ENCODE measurements around the gene PRKAR2B. TPM values are rescaled to one million over a fixed set of nuclear protein-coding genes. Genes with fewer than 3 reads are reported as not detected.

Gene PRKAR2B
- total and polyA plus RNA-seq, 9 donors, result 24.2 to 84.9 (median 43.7) TPM

DNA sequence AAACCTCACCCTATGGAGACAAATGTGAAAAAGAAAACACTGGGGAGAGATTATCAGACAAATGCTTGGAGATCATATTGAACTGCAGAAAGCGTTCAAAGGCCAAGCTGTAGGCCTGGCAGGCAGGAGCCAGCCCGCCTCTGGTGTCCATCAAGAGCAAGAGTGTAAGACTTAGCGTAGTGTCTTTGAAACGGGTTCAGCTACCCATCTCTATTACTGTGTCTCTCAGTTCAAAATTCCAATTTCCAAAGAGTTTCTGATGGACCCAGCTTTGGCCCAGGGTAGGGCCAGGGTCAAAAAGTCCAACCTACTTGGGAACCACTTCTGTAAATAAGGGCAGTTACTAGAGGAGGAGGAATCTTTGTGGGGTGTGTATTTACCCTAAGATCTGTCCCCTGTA is 78.9 kb downstream of the PRKAR2B start:
- 94 to 97% (median 97%) methylated on average over 4 of the region's 4 CpGs for WGBS, 3 donors
- Histone ChIP-seq H3K27me3 (no peaks in the 10 kb centered on the region), H3K9me3 (no peaks in the 10 kb centered on the region), H3K4me1 (ENCODE audit: insufficient read depth) (peaks cover 2% of the 10 kb centered on the region), H3K27ac (no peak overlapping the region), H3K4me3 (no peak overlapping the region), H3K36me3 (no peaks in the 10 kb centered on the region)
- no peak for DNase-seq
- no peak for TF ChIP-seq POLR2A (IDR thresholded peaks at IDR 0.05)
- TF ChIP-seq CTCF (IDR thresholded peaks at IDR 0.05), result no peak
- no peak for TF ChIP-seq EP300 (IDR thresholded peaks at IDR 0.05)
- intact Hi-C loops (cut with DNase I), result no loop called here

GRCh38 chr7:107125475-107125874 is 81.0 kb downstream of the PRKAR2B start:
- no peak for TF ChIP-seq CTCF (IDR thresholded peaks at IDR 0.05)
- TF ChIP-seq POLR2A (IDR thresholded peaks at IDR 0.05), result no peak
- no peak for TF ChIP-seq EP300 (IDR thresholded peaks at IDR 0.05)
- no peaks in the 10 kb centered on the region for H3K36me3 ChIP-seq
- DNase-seq, result no peak
- intact Hi-C loops (cut with DNase I), result no loop called here
- H3K9me3 ChIP-seq, result no peaks in the 10 kb centered on the region
- H3K4me1 ChIP-seq (ENCODE audit: insufficient read depth), result no peaks in the 10 kb centered on the region
- H3K4me3 ChIP-seq, result no peak overlapping the region
- H3K27me3 ChIP-seq, result no peaks in the 10 kb centered on the region
- no peak overlapping the region for H3K27ac ChIP-seq
- 86 to 93% (median 90%) methylated on average over 5 of the region's 5 CpGs for WGBS, 3 donors

GRCh38 chr7:107128217-107128616 is 83.7 kb downstream of the PRKAR2B start:
- intact Hi-C loops (cut with DNase I), result no loop called here
- Histone ChIP-seq H3K27me3 (no peaks in the 10 kb centered on the region), H3K4me1 (ENCODE audit: insufficient read depth) (no peaks in the 10 kb centered on the region), H3K36me3 (no peaks in the 10 kb centered on the region), H3K4me3 (no peak overlapping the region), H3K27ac (no peak overlapping the region), H3K9me3 (no peaks in the 10 kb centered on the region)
- no peak for DNase-seq
- 88 to 97% (median 94%) methylated on average over 2 of the region's 2 CpGs for WGBS, 3 donors
- TF ChIP-seq CTCF (IDR thresholded peaks at IDR 0.05), result no peak
- TF ChIP-seq EP300 (IDR thresholded peaks at IDR 0.05), result no peak
- no peak for TF ChIP-seq POLR2A (IDR thresholded peaks at IDR 0.05)

- Histone ChIP-seq H3K4me3 (no peak overlapping the region), H3K36me3 (no peaks in the 10 kb centered on the region), H3K27ac (no peak overlapping the region), H3K27me3 (no peaks in the 10 kb centered on the region), H3K4me1 (ENCODE audit: insufficient read depth) (no peaks in the 10 kb centered on the region), H3K9me3 (no peaks in the 10 kb centered on the region)
- no peak for TF ChIP-seq EP300 (IDR thresholded peaks at IDR 0.05)
- TF ChIP-seq POLR2A (IDR thresholded peaks at IDR 0.05), result no peak
- TF ChIP-seq CTCF (IDR thresholded peaks at IDR 0.05), result no peak
- intact Hi-C loops (cut with DNase I), result no loop called here
- no peak for DNase-seq
- WGBS, 3 donors, result 92 to 96% (median 95%) methylated on average over 3 of the region's 3 CpGs
These were observed 84.2 kb downstream of the PRKAR2B start for GRCh38 chr7:107128748-107129147.
